A549 (cell line): Measurements from ENCODE around the gene SLC22A13. TPM values are rescaled to one million over a fixed set of nuclear protein-coding genes. Genes with fewer than 3 reads are reported as not detected.
A peak's percentile ranks its signal among the peaks of the same experiment; 100 is the strongest.

Experiments
- ATAC-seq, 2 experiments: fragments of 200-7000 bp in 1 of 2; fragments of >200 bp in 1 of 2; cut with Nextera tagmentation in 1 of 2; cut with Tn5 transposase in 1 of 2; 3 replicates each; pipeline versions ENCODE4 v1.8.0 to v1.9.1; 2018 to 2020; ENCODE audit warnings: mild to moderate bottlenecking in 1 of 2, moderate library complexity in 1 of 2
- CTCF ChIA-PET: fragments of 300-600 bp; sonication (Branson Sonifier 250); formaldehyde crosslinking; extraction: SDS; loops from one replicate; lab custom pipeline; 2021; ENCODE audit warnings: antibody characterized with exemption, inconsistent platforms; lab: Yijun Ruan, JAX
- POLR2A ChIA-PET: fragments of 350-600 bp; formaldehyde crosslinking; extraction: SDS; loops from one replicate; lab custom pipeline; 2021; ENCODE audit warnings: antibody characterized with exemption, inconsistent platforms; lab: Yijun Ruan, JAX
- DNase-seq, 2 experiments: peaks; one replicate each; pipeline versions ENCODE4 v3.0.0 to v3.0.0-alpha.2; 2011 to 2016; ENCODE audit warnings: low read depth in 1 of 2, low spot score in 1 of 2
- FAIRE-seq: peaks from 2 replicates; lab custom pipeline; 2011; peaks lifted over from hg19 to GRCh38; lab: Jason Lieb, UNC
- H3K27ac ChIP-seq, 2 experiments: fragments of >200 bp; sonication (Bioruptor Twin); formaldehyde crosslinking; 3 replicates each; pipeline ENCODE4 v1.5.1; 2016 to 2017
- H3K4me1 ChIP-seq: fragments of >200 bp; sonication (Bioruptor Twin); formaldehyde crosslinking; 3 replicates; pipeline ENCODE4 v1.6.1; 2016
- H3K4me2 ChIP-seq: fragments of >200 bp; sonication (Bioruptor Twin); formaldehyde crosslinking; 3 replicates; pipeline ENCODE4 v1.6.1; 2016
- H3K4me3 ChIP-seq: fragments of >200 bp; sonication (Bioruptor Twin); formaldehyde crosslinking; 3 replicates; pipeline ENCODE4 v1.5.1; 2016
- H3K9me3 ChIP-seq: fragments of >200 bp; sonication (Bioruptor Twin); formaldehyde crosslinking; 3 replicates; pipeline ENCODE4 v1.6.1; 2016
- ATOH8 ChIP-seq: fragments of 250-450 bp; sonication (Bioruptor Pico); IDR thresholded peaks from 2 replicates; pipeline ENCODE4 v1.5.0; 2020; ENCODE audit warnings: low read depth, mild to moderate bottlenecking, moderate library complexity
- BHLHE40 ChIP-seq: IDR thresholded peaks from 2 replicates; pipeline ENCODE4 v1.6.1; 2012; ENCODE audit warnings: low read depth, low read length, inconsistent platforms
- EHF ChIP-seq: fragments of 250-450 bp; sonication (Bioruptor Pico); IDR thresholded peaks from 2 replicates; pipeline ENCODE4 v1.5.0; 2020; ENCODE audit warnings: mild to moderate bottlenecking
- ESRRA ChIP-seq: fragments of 150-350 bp; IDR thresholded peaks from 2 replicates; pipeline ENCODE4 v1.6.1; 2014; ENCODE audit warnings: mild to moderate bottlenecking, low read length, borderline replicate concordance
- FOSL2 ChIP-seq, 2 experiments: fragments of 450-650 bp in 1 of 2; fragments of >200 bp in 1 of 2; sonication (Bioruptor Twin) in 1 of 2; formaldehyde crosslinking; IDR thresholded peaks; 2 replicates each; pipeline versions ENCODE4 v1.5.0 to v1.6.1; 2016 to 2020; ENCODE audit warnings: mild to moderate bottlenecking in 1 of 2, moderate library complexity in 1 of 2
- FOXS1 ChIP-seq: fragments of 250-450 bp; sonication (Bioruptor Pico); IDR thresholded peaks from 2 replicates; pipeline ENCODE4 v1.5.0; 2020; ENCODE audit warnings: mild to moderate bottlenecking, moderate library complexity
- GATA3 ChIP-seq: IDR thresholded peaks from 2 replicates; pipeline ENCODE4 v1.6.1; 2012; ENCODE audit warnings: borderline replicate concordance
- HDAC2 ChIP-seq: fragments of 200-600 bp; sonication (generic); IDR thresholded peaks from 2 replicates; pipeline ENCODE4 v1.6.1; 2016
- HEYL ChIP-seq: fragments of 250-450 bp; sonication (Bioruptor Pico); IDR thresholded peaks from 2 replicates; pipeline ENCODE4 v1.8.0; 2021; ENCODE audit warnings: mild to moderate bottlenecking, moderate library complexity
- KDM5A ChIP-seq: fragments of 200-600 bp; sonication (generic); IDR thresholded peaks from 2 replicates; pipeline ENCODE4 v1.6.1; 2016; ENCODE audit warnings: antibody characterized with exemption, mild to moderate bottlenecking
- NFE2L2 ChIP-seq: fragments of 150-350 bp; conservative IDR thresholded peaks from 2 replicates; pipeline ENCODE4 v1.6.1; 2014; ENCODE audit warnings: low read length
- NPAS2 ChIP-seq: fragments of 250-450 bp; sonication (Bioruptor Pico); IDR thresholded peaks from 2 replicates; pipeline ENCODE4 v1.8.0; 2022; ENCODE audit warnings: mild to moderate bottlenecking, moderate library complexity, borderline replicate concordance
- NR3C1 ChIP-seq: fragments of >200 bp; sonication (Bioruptor Twin); formaldehyde crosslinking; IDR thresholded peaks from 3 replicates; pipeline ENCODE4 v1.6.1; 2017
- POLR2AphosphoS2 ChIP-seq: conservative IDR thresholded peaks from 2 replicates; pipeline ENCODE4 v1.6.1; 2012; ENCODE audit warnings: low read length, improper control_type of control experiment, inconsistent platforms
- RARB ChIP-seq: fragments of 250-450 bp; sonication (Bioruptor Pico); IDR thresholded peaks from 2 replicates; pipeline ENCODE4 v1.8.0; 2021; ENCODE audit warnings: mild to moderate bottlenecking, moderate library complexity
- REST ChIP-seq: fragments of 200-600 bp; sonication (generic); IDR thresholded peaks from 2 replicates; pipeline ENCODE4 v1.6.1; 2016; ENCODE audit warnings: antibody characterized with exemption, mild to moderate bottlenecking, moderate library complexity
- SMC3 ChIP-seq: fragments of >200 bp; sonication (Bioruptor Twin); formaldehyde crosslinking; IDR thresholded peaks from 3 replicates; pipeline ENCODE4 v1.6.1; 2018; ENCODE audit warnings: inconsistent platforms
- TP53 ChIP-seq: fragments of 250-450 bp; sonication (Bioruptor Pico); IDR thresholded peaks from 2 replicates; pipeline ENCODE4 v1.5.0; 2021; ENCODE audit warnings: mild to moderate bottlenecking, moderate library complexity
- WGBS: methylation state at CpG from one replicate; pipeline ENCODE4 v1.1.6; 2017; ENCODE audit errors: missing lambda C conversion rate; 5-methylcytosine and 5-hydroxymethylcytosine counted together
- polyA plus RNA-seq, 4 experiments: library from polyadenylated mRNA; depleted of rRNA in 3 of 4; stranded (reverse); fragments of >200 nt; fragmentation: RNase III in 1 of 4; extraction: RNeasy Plus Mini Kit Qiagen cat#74134 plus additional on column Dnase treatment in 1 of 4; gene quantifications; 2 replicates in 3 of 4; 3 replicates in 1 of 4; pipeline ENCODE4 v1.2.3, GENCODE V29; 2011 to 2017
- TF ChIP-seq, protein P1 (sequence below): fragments of >200 bp; sonication (Bioruptor Twin); formaldehyde crosslinking; IDR thresholded peaks from 2 replicates; pipeline ENCODE4 v1.6.1; 2016
- TF ChIP-seq, protein P2 (sequence below): IDR thresholded peaks from 2 replicates; pipeline ENCODE4 v1.6.1; 2012; ENCODE audit warnings: low read depth, borderline replicate concordance
- TF ChIP-seq, protein P3 (sequence below): IDR thresholded peaks from 2 replicates; pipeline ENCODE4 v1.6.1; 2012
- TF ChIP-seq, protein P4 (sequence below): fragments of 250-450 bp; sonication (Bioruptor Pico); IDR thresholded peaks from 2 replicates; pipeline ENCODE4 v1.5.0; 2021; ENCODE audit warnings: mild to moderate bottlenecking, moderate library complexity, borderline replicate concordance
- TF ChIP-seq, protein P5 (sequence below): IDR thresholded peaks from 2 replicates; pipeline ENCODE4 v1.6.1; 2012

Gene SLC22A13
- polyA plus RNA-seq, 2 of the 4 experiments (the other 2 are of a cell fraction): 0.13 to 0.21 TPM

DNA sequence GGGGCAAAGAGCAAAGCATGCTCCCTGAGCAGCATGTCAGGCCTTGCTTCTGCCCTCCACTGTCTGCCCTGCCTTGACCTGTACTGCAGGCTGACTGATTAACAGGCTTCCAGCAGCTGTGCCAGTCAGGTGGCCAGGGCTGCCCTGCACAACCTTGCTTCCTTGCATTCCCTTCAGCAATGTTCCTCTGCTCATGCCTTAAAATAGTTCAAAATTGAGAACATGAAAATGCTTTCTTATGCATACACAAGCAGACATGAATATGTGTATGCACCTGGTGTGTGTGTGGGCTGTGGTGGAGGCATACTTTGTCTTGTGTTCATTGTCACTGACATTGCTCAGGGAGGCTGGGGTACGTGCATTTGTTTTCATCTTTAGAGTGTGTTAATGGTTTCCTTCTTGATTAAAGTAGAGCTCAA lies 1.2 kb upstream of the SLC22A13 start:
- WGBS: 0% methylated on average over 1 of the region's 1 CpG

DNA sequence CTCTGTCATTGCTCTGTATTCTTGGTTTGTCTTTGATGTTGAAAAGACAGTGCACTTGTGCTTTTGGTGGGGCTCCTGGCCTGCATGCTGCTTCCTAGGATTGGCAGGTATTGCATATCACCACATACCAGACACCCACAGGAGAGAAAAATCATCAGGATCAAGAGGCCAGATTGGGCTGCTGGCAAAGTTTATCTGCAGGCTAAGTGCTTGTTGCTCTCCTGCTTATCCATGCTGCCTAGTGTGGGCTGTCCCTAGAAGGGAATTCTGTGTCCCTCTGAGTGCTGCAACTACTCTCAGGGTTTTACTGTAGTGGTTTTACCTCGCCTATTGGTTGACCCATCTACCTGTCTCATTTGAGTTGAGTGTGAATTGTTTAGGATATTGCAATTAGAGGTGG lies 833 bp upstream of the SLC22A13 start:
- Histone ChIP-seq H3K27ac (no peak overlapping the region), H3K4me2 (no peak overlapping the region), H3K4me1 (no peaks in the 10 kb centered on the region), H3K4me3 (no peak overlapping the region), H3K9me3 (no peaks in the 10 kb centered on the region)
- DNase-seq: no peak
- ATAC-seq: no peak
- TF ChIP-seq HEYL (CRISPR knock-in tag): no peak
- TF ChIP-seq, protein P1, sequence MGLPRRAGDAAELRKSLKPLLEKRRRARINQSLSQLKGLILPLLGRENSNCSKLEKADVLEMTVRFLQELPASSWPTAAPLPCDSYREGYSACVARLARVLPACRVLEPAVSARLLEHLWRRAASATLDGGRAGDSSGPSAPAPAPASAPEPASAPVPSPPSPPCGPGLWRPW: no peak
- 24% methylated on average over 1 of the region's 1 CpG for WGBS
- no peak for FAIRE-seq
- CTCF ChIA-PET: no interaction called here
- POLR2A ChIA-PET: no interaction called here

More for the DNA sequence above, 1.2 kb upstream of the SLC22A13 start:
- TF ChIP-seq, protein P2, sequence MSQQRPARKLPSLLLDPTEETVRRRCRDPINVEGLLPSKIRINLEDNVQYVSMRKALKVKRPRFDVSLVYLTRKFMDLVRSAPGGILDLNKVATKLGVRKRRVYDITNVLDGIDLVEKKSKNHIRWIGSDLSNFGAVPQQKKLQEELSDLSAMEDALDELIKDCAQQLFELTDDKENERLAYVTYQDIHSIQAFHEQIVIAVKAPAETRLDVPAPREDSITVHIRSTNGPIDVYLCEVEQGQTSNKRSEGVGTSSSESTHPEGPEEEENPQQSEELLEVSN: no peak
- TF ChIP-seq GATA3 (no peak), POLR2AphosphoS2 (no peak), NR3C1 (no peak), REST (no peak), NPAS2 (no peak), TP53 (no peak), ATOH8 (CRISPR knock-in tag) (no peak), ESRRA (no peak), BHLHE40 (no peak), KDM5A (no peak), NFE2L2 (no peak), HEYL (CRISPR knock-in tag) (no peak), FOSL2 (IDR thresholded peaks at IDR 0.05) (no peak), FOSL2 (CRISPR knock-in tag; IDR thresholded peaks at IDR 0.05) (no peak), RARB (CRISPR knock-in tag) (no peak), EHF (CRISPR knock-in tag) (no peak)
- TF ChIP-seq, protein P3, sequence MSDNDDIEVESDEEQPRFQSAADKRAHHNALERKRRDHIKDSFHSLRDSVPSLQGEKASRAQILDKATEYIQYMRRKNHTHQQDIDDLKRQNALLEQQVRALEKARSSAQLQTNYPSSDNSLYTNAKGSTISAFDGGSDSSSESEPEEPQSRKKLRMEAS: no peak
- no peak overlapping the region for H3K4me3 ChIP-seq
- no peaks in the 10 kb centered on the region for H3K9me3 ChIP-seq
- CTCF ChIA-PET: interaction anchor here (0.6 kb wide), 1 partner anchor 28 kb away, joined by 3 read pairs; no protein-coding TSS in a partner anchor
- no peaks in the 10 kb centered on the region for H3K4me1 ChIP-seq
- DNase-seq (no peak), FAIRE-seq (no peak), ATAC-seq (peak; percentile 27 to 47; a peak in 3 of 6 replicates)
- H3K4me2 ChIP-seq: no peak overlapping the region
- H3K27ac ChIP-seq: no peak overlapping the region
- POLR2A ChIA-PET: no interaction called here

- DNase-seq (no peak), ATAC-seq (no peak), FAIRE-seq (no peak)
- no peak overlapping the region for H3K27ac ChIP-seq
- H3K4me1 ChIP-seq: no peaks in the 10 kb centered on the region
- ChIA-PET CTCF (no interaction called here), POLR2A (interaction anchor here (0.6 kb wide), 1 partner anchor 57 kb away, joined by 3 read pairs; no protein-coding TSS in a partner anchor)
- WGBS: 36% methylated on average over 1 of the region's 1 CpG
- H3K9me3 ChIP-seq: no peaks in the 10 kb centered on the region
- no peak overlapping the region for H3K4me3 ChIP-seq
- no peak overlapping the region for H3K4me2 ChIP-seq
- TF ChIP-seq, protein P4, sequence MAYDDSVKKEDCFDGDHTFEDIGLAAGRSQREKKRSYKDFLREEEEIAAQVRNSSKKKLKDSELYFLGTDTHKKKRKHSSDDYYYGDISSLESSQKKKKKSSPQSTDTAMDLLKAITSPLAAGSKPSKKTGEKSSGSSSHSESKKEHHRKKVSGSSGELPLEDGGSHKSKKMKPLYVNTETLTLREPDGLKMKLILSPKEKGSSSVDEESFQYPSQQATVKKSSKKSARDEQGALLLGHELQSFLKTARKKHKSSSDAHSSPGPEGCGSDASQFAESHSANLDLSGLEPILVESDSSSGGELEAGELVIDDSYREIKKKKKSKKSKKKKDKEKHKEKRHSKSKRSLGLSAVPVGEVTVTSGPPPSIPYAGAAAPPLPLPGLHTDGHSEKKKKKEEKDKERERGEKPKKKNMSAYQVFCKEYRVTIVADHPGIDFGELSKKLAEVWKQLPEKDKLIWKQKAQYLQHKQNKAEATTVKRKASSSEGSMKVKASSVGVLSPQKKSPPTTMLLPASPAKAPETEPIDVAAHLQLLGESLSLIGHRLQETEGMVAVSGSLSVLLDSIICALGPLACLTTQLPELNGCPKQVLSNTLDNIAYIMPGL (CRISPR knock-in tag): no peak
- TF ChIP-seq, protein P5, sequence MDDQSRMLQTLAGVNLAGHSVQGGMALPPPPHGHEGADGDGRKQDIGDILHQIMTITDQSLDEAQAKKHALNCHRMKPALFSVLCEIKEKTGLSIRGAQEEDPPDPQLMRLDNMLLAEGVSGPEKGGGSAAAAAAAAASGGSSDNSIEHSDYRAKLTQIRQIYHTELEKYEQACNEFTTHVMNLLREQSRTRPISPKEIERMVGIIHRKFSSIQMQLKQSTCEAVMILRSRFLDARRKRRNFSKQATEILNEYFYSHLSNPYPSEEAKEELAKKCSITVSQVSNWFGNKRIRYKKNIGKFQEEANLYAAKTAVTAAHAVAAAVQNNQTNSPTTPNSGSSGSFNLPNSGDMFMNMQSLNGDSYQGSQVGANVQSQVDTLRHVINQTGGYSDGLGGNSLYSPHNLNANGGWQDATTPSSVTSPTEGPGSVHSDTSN: no peak
- TF ChIP-seq SMC3 (no peak), FOXS1 (CRISPR knock-in tag) (no peak), ATOH8 (CRISPR knock-in tag) (no peak), HDAC2 (no peak), ESRRA (no peak)
- TF ChIP-seq, protein P2: no peak
- TF ChIP-seq, protein P1: no peak
Observed at GRCh38 chr3:38266810-38267209, 1.2 kb downstream of the SLC22A13 start.
